H54 (cell line): ENCODE measurements around the gene CEBPG.

Experiments
- DNase-seq: peaks from one replicate; pipeline ENCODE4 v3.0.0; 2011; ENCODE audit warnings: low spot score, mixed read lengths; ENCODE audit not compliant: insufficient read length
- FAIRE-seq: peaks from 3 replicates; lab custom pipeline; 2011; peaks lifted over from hg19 to GRCh38; lab: Jason Lieb, UNC
- POLR2A ChIP-seq: IDR thresholded peaks from 2 replicates; pipeline ENCODE4 v1.6.1; 2011; ENCODE audit warnings: low read depth, mild to moderate bottlenecking, low read length

Gene CEBPG

GRCh38 chr19:33392341-33393285, 19.1 kb downstream of the CEBPG start:
- FAIRE-seq (no peak), DNase-seq (no peak)
- no peak for TF ChIP-seq POLR2A

GRCh38 chr19:33393286-33394005, 19.9 kb downstream of the CEBPG start:
- DNase-seq (no peak), FAIRE-seq (no peak)
- no peak for TF ChIP-seq POLR2A

GRCh38 chr19:33394006-33394722, 20.7 kb downstream of the CEBPG start:
- peak; percentile 83 for FAIRE-seq
- peak; percentile 98 for DNase-seq

GRCh38 chr19:33394723-33395560, 21.4 kb downstream of the CEBPG start:
- DNase-seq (peak; percentile 54), FAIRE-seq (no peak)
- no peak for TF ChIP-seq POLR2A

More at GRCh38 chr19:33394006-33394722, 20.7 kb downstream of the CEBPG start:
- TF ChIP-seq POLR2A: no peak

DNA sequence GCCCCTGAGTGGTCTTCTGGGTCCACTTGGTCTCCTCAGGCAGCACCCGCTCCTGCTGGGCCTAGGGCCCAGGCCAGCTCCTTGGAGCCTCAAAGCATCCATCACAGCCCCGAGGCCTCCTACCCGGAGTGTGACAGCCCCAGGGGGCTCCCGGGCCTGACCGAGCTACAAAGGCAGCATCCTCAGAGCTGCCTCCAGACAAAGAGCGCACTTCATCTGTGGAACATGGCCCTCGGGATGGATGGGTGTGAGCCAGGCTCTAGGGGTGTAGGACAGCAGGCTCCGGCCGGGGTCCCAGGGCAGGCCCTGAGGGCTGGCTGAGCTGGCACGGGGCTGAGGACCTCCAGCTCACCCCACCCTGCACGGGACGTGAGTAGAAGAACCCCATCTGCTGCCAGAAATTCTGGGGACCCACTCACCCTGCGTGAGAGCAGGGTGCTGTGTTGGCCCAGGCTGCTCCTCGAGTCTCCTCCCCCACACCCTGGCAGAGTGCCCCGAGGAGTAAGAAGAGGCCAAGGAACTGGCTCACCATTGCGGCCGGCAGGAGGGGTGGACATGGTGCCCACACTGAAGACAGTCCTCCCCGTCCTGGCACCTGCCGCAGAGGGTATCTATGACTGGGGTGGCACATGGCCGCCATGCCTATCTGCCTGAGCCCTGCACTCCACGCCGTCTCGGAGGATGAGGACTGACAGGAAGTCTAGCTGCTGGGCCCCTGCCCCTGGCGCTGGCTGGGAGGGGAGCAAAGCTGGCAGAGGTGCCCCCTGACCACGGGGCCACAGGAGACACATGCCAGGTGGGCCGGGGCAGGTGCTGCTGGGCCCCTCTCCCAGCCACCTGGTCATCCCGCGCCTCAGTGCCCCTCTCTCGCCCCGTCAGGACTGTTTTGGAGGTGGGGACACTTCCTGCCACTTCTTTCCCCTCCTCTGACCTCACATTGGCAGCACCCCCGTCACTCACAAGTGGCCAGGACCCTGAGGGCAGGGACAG, 22.3 kb downstream of the CEBPG start:
- TF ChIP-seq POLR2A: no peak
- no peak for FAIRE-seq
- DNase-seq: peak; percentile 80

DNA sequence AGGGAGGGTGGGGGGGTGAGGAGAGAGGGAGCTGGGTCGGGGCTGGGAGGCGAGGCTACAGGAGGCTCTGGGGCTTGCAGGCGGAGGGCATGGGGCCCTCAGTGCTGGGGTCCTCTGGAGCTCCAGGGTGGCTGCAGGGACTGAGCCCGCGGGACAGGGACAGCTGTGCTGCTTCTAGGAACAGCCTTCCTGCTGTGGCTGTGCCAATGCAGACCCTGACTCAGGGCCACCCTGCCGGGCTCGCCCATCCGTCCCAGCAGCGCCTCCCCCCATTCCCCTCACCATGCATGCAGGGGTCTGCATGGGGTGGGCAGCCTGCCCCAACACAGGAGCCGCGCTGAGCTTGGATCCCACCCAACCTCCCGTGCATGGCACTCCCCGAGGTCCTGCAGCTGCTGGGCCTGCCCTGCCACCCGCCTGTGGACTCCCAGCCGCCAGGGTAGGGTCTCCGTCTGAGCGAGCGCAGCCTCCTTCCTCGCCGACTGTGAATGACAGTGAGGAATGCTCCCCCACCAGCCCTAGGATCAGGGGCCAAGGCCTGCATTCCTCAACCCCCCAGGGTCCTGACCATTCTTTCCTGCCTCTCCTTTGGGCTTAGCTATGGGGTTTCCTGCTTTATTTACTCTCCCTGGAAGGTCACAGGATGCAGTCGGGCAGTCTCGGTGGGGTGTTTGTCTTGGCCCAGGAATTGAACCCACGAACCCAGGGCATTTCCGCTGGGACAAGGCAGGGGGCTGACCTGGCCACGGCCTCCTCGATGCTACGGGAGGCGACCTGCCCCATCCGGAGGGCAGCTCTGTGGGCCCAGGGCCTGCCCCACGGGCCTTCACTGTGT, 23.4 kb downstream of the CEBPG start:
- DNase-seq (no peak), FAIRE-seq (no peak)
- TF ChIP-seq POLR2A: no peak

- FAIRE-seq: no peak
- DNase-seq: no peak
- no peak for TF ChIP-seq POLR2A
Measured at GRCh38 chr19:33397536-33398360, 24.2 kb downstream of the CEBPG start.

DNA sequence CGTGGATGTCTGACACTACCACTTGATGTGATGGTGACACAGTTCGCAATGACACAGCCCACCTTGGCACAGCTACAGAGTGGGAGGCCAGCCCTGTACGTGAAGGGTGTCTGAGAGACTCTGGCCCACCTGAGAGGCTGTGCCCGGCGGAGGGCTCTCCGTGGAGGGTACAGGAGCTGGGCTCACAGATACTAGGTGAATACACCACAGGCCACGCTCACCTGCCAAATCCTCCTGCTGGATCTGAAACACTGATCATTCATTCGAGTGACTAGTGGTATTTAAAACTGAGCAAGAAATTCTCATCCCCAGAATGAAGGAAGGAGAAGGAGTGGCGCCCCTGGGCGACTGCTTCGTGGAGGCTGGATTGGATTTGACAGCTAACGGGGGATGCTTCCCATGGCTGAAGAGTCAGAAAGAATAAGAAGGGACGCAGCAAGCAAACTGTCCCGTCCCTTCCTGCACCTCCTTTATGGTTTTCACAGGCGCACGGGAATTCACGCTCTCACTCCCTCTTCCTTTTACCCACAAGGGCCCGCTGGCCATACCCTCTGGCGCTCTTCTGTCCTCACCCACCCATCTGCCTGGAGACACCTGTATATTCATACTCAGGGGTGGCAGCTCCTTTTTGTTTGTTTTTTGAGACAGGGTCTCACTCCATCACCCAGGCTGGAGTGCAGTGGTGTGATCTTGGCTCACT, 25.0 kb downstream of the CEBPG start:
- no peak for FAIRE-seq

DNA sequence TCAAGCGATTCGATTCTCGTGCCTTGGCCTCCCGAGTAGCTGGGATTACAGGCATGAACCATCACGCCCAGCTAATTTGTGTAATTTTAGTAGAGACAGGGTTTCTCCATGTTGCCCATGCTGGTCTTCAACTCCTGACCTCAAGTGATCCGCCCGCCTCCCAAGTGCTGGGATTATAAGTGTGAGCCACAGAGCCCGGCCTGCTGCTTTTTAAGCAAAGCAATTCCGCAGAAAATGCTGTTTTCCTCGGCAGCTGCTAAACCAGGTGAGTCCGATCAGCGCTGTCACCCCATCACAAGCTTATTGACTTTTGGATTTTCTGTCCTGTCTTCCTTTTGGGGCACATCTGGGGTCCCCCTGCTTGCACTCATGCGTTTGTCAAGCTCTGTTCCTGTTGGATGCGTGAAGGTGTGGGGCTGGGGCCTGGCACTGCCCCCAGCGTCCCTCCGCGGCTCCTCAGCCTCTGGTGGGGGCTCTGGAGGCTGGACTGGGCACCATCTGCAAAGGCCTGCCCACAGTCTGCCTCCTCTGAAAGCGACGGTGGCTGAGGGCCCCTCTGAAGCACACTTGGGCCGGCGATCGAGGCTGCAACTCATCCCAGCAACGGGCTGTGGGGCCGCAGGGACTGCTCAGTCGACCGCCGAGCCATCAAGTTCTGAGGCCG, 25.7 kb downstream of the CEBPG start:
- no peak for DNase-seq
- TF ChIP-seq POLR2A: no peak
- FAIRE-seq: no peak

More for the DNA sequence above, 25.0 kb downstream of the CEBPG start:
- no peak for TF ChIP-seq POLR2A
- no peak for DNase-seq
